Uterus (tissue), 4 donors: ENCODE data around the gene CDH13. TPM values are rescaled to one million over a fixed set of nuclear protein-coding genes. Genes with fewer than 3 reads are reported as not detected.

ENCODE experiments used
- DNase-seq, 2 donors: peaks; one replicate each; pipeline ENCODE4 v3.0.0-alpha.2; 2019 to 2020
- H3K27ac ChIP-seq, 2 donors: fragments of 200-600 bp; sonication (generic); 1 replicate in 1 of 2; 2 replicates in 1 of 2; pipeline ENCODE4 v1.5.1; 2016 to 2018
- H3K27me3 ChIP-seq, 2 donors: fragments of 200-600 bp; sonication (generic); one replicate each; pipeline ENCODE4 v1.5.1; 2018 to 2019; ENCODE audit warnings: control low read depth in 1 of 2
- H3K36me3 ChIP-seq, 2 donors: fragments of 200-600 bp; sonication (generic); one replicate each; pipeline ENCODE4 v1.5.1; 2019; ENCODE audit warnings: control low read depth in 1 of 2
- H3K4me1 ChIP-seq, 2 donors: fragments of 200-600 bp; sonication (generic); one replicate each; pipeline ENCODE4 v1.5.1; 2018 to 2019; ENCODE audit warnings: control low read depth in 1 of 2
- H3K4me3 ChIP-seq, 2 donors: fragments of 200-600 bp; sonication (generic); 1 replicate in 1 of 2; 2 replicates in 1 of 2; pipeline ENCODE4 v1.5.1; 2018 to 2019; ENCODE audit warnings: mild to moderate bottlenecking in 1 of 2
- H3K9me3 ChIP-seq, 2 donors: fragments of 200-600 bp; sonication (generic); one replicate each; pipeline ENCODE4 v1.5.1; 2019; ENCODE audit warnings: control low read depth in 1 of 2
- POLR2A ChIP-seq, 2 donors: fragments of 450-650 bp; IDR thresholded peaks; one replicate each; pipeline ENCODE4 v1.6.1; 2016; ENCODE audit warnings: antibody characterized with exemption in 2 of 2, mild to moderate bottlenecking in 1 of 2, moderate library complexity in 1 of 2
- intact Hi-C: fragments of 100-400 bp; cut with DNase I; formaldehyde crosslinking; loops from one replicate; pipeline ENCODE4 v1.15.1; 2023; ENCODE audit warnings: low total_unique reads
- total RNA-seq, 4 donors: library from RNA; depleted of rRNA in 3 of 4; stranded (reverse); fragments of >200 nt in 3 of 4; gene quantifications; one replicate each; pipeline versions ENCODE4 v1.1.0 to v1.2.4, GENCODE V29; 2014 to 2023
- TF ChIP-seq, protein P1 (sequence below), 4 experiments: fragments of 200-600 bp in 2 of 4; fragments of 450-650 bp in 2 of 4; sonication (generic) in 2 of 4; IDR thresholded peaks; one replicate each; pipeline ENCODE4 v1.5.1; 2016 to 2019; ENCODE audit warnings: antibody characterized with exemption in 4 of 4, mild to moderate bottlenecking in 2 of 4, moderate library complexity in 1 of 4
- donor health status: DM: yes; HTN: yes; CAD: no.

The CDH13 gene
- total RNA-seq, 4 donors from 2014 or later, result 49.1 to 99.4 (median 82.7) TPM

DNA sequence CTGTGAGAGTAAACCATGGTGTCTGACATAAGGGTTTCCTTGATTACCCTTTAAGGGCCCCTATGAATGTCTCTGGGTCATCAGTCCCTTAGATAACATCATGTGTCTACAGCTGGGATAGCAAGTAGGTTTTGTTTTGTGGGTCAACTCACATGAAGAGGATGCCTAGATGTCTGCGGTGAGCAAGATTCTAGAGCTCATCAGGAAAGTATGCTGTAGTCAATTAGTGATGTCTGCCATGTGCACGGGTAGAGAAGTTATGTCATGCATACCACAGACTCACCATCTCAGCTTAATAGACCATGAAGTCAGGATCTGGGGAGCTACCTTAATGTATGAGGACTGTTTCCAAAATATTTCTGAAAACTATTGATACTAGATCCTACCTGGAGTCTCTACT, 57.5 kb downstream of the CDH13 start:
- H3K27me3 ChIP-seq, result no peaks in the 10 kb centered on the region
- no peak overlapping the region for H3K27ac ChIP-seq
- no peak for DNase-seq
- H3K36me3 ChIP-seq, result no peaks in the 10 kb centered on the region
- no peaks in the 10 kb centered on the region for H3K9me3 ChIP-seq
- no peak overlapping the region for H3K4me3 ChIP-seq
- intact Hi-C loops, result no loop called here
- TF ChIP-seq, protein P1, sequence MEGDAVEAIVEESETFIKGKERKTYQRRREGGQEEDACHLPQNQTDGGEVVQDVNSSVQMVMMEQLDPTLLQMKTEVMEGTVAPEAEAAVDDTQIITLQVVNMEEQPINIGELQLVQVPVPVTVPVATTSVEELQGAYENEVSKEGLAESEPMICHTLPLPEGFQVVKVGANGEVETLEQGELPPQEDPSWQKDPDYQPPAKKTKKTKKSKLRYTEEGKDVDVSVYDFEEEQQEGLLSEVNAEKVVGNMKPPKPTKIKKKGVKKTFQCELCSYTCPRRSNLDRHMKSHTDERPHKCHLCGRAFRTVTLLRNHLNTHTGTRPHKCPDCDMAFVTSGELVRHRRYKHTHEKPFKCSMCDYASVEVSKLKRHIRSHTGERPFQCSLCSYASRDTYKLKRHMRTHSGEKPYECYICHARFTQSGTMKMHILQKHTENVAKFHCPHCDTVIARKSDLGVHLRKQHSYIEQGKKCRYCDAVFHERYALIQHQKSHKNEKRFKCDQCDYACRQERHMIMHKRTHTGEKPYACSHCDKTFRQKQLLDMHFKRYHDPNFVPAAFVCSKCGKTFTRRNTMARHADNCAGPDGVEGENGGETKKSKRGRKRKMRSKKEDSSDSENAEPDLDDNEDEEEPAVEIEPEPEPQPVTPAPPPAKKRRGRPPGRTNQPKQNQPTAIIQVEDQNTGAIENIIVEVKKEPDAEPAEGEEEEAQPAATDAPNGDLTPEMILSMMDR (IDR thresholded peaks at IDR 0.05), result no peak
- no peak for TF ChIP-seq POLR2A (IDR thresholded peaks at IDR 0.05)
- H3K4me1 ChIP-seq, result no peaks in the 10 kb centered on the region

DNA sequence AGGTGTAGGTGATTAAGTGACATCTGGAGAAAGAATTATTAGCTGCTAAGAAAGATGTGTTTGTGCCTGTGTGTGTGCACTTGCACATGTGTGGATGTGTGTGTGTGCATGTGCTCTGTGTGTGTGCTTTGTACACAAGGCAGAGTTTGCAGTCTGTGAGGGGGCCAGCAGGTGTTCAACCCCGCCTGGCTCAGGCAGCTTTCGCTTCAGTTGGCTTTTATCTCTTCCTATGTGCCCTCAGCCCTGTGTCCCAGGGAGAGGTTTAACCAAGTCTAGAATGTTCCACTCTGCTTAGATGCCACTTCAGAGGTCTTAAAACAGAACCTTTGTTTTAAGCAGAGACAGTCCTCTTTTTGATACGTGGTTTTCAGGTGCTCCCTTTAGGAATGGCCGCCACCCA, 58.8 kb downstream of the CDH13 start:
- Histone ChIP-seq H3K4me3 (no peak overlapping the region), H3K27ac (no peak overlapping the region), H3K9me3 (no peaks in the 10 kb centered on the region), H3K36me3 (no peaks in the 10 kb centered on the region), H3K27me3 (no peaks in the 10 kb centered on the region), H3K4me1 (no peaks in the 10 kb centered on the region)
- TF ChIP-seq POLR2A (IDR thresholded peaks at IDR 0.05), result no peak
- DNase-seq, result no peak
- intact Hi-C loops, result no loop called here

DNA sequence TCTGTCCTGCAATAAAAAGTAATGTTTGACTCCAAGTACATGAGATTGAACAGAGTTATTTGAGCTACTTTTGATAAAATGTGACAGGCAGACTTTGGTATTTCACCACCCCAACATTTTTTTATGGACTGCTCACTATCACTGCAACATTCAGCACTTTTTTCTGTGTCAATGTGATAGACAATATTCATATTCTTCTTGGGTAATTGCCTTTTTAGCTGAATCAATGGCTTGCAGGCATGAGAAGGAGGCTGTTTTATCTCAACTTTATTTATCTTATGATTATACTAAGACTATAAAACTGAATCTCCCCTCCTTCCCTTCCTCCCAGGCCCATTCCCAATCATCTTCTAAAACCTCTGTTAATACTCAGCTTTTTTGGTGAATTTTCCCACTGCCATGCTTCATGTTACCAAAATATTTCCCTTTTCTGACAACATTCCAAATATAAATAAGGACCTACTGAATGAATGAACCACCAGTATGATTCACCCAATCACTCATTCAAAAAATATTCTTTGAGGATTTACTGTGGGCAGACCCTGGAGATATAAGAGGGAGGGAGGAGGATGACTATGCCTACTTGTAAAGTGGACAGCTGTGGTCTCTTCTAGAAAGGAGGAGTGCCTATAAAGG, 67.6 kb downstream of the CDH13 start:
- TF ChIP-seq POLR2A (IDR thresholded peaks at IDR 0.05), result no peak
- TF ChIP-seq, protein P1 (IDR thresholded peaks at IDR 0.05), result no peak
- Histone ChIP-seq H3K36me3 (no peaks in the 10 kb centered on the region), H3K4me1 (peaks cover 4% of the 10 kb centered on the region in 2 donors), H3K9me3 (no peaks in the 10 kb centered on the region), H3K4me3 (no peak overlapping the region), H3K27me3 (no peaks in the 10 kb centered on the region), H3K27ac (no peak overlapping the region)
- intact Hi-C loops, result no loop called here
- no peak for DNase-seq

DNA sequence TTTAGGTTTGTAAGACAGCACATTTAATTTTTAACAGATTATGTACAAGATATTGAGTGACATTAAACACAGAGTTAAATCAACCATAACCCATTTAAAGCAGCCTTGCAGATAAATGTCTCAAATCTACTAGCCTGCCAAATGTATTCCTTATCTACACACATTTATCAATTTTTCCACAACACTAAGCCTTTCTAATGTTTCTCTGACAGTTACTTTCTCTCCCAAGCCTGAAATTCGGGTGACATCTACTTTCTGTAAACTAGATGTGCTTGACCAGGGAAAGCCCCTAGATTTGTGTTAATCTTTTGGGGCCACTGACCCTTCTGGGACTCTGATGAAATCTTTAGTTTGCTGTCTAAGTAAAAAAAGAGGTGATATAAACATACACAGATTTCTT, 69.0 kb downstream of the CDH13 start:
- DNase-seq, result no peak
- Histone ChIP-seq H3K36me3 (no peaks in the 10 kb centered on the region), H3K27me3 (no peaks in the 10 kb centered on the region), H3K9me3 (no peaks in the 10 kb centered on the region), H3K4me1 (peaks cover 4 to 11% of the 10 kb centered on the region in 2 donors), H3K4me3 (no peak overlapping the region), H3K27ac (no peak overlapping the region)
- intact Hi-C loops, result no loop called here
- TF ChIP-seq POLR2A (IDR thresholded peaks at IDR 0.05), result no peak
- TF ChIP-seq, protein P1 (IDR thresholded peaks at IDR 0.05), result no peak

DNA sequence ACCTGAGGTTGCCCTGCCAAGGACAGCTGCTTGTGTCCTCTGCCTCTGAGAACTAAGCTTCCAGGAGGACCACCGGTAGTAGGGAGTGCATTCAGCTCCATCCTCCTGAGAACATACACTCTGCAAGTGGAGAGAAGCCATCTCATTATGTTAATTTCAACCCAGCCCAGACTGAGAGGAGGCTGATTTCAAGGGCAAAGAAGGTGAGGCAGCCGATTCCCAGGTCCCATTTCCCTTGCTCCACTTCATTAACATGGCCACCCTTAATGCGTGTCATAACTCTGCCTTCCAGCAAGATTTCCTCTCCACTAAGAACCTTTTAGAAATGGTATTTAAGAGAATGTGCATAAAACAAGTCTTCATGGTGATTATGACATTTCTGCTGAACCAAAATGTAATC, 72.5 kb downstream of the CDH13 start:
- Histone ChIP-seq H3K27me3 (no peaks in the 10 kb centered on the region), H3K4me3 (no peak overlapping the region), H3K9me3 (no peaks in the 10 kb centered on the region), H3K27ac (peak overlapping the region; percentile 48 to 66), H3K36me3 (no peaks in the 10 kb centered on the region), H3K4me1 (peaks cover 4 to 11% of the 10 kb centered on the region in 2 donors)
- intact Hi-C loops, result no loop called here
- no peak for TF ChIP-seq POLR2A (IDR thresholded peaks at IDR 0.05)
- TF ChIP-seq, protein P1 (IDR thresholded peaks at IDR 0.05), result no peak
- no peak for DNase-seq
